ENCODE measurements around the gene ATP5IF1.

DNA sequence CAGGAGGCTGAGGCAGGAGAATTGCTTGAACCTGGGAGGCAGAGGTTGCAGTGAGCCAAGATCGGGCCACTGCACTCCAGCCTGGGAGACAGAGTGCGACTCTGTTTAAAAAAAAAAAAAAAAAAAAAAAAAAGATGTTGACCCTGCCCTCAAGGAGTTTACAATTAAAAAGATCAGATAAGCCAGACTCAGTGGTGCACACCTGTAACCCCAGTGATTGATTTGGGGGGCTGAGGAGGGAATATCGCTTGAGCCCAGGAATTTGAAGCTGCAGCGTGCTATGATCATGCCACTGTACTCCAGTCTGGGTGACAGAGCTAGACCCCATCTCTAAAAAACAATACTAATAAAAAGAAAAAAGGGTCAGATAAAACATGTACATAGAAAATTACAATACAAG lies 21.8 kb downstream of the ATP5IF1 start:
- TF ChIP-seq, protein P1, sequence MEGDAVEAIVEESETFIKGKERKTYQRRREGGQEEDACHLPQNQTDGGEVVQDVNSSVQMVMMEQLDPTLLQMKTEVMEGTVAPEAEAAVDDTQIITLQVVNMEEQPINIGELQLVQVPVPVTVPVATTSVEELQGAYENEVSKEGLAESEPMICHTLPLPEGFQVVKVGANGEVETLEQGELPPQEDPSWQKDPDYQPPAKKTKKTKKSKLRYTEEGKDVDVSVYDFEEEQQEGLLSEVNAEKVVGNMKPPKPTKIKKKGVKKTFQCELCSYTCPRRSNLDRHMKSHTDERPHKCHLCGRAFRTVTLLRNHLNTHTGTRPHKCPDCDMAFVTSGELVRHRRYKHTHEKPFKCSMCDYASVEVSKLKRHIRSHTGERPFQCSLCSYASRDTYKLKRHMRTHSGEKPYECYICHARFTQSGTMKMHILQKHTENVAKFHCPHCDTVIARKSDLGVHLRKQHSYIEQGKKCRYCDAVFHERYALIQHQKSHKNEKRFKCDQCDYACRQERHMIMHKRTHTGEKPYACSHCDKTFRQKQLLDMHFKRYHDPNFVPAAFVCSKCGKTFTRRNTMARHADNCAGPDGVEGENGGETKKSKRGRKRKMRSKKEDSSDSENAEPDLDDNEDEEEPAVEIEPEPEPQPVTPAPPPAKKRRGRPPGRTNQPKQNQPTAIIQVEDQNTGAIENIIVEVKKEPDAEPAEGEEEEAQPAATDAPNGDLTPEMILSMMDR (IDR thresholded peaks at IDR 0.05) = no peak
- no peak for TF ChIP-seq EZH2 (IDR thresholded peaks at IDR 0.05; ENCODE audit: borderline replicate concordance, insufficient read depth, low read depth, low read length, poor library complexity, severe bottlenecking)
